Measurements from ENCODE around the gene TTLL9. TPM values are rescaled to one million over a fixed set of nuclear protein-coding genes. Genes with fewer than 3 reads are reported as not detected.

TTLL9 gene
- polyA plus RNA-seq, 4 donors, result 3.1 to 5.6 (median 3.2) TPM

DNA sequence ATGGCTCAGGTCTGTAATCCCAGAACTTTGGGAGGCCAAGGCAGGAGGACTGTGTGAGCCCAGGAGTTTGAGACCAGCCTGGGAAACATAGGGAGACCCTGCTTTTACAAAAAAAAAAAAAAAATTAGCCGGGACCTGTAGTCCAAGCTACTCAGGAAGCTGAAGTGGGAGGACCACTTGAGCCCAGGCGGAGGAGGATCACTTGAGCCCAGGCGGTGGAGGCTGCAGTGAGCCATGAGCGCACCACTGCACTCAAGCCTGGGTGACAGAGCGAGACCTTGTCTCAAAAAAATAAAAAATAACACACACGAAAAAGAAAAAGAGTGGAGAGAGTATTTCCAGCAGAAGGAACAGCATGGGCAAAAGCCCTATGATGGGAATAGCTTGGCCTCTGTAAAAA is 2.0 kb downstream of the TTLL9 start:
- DNase-seq (ENCODE audit: low read depth in 4 of 4, low spot score in 3 of 4), result no peak

- no peak for DNase-seq (ENCODE audit: low read depth in 4 of 4, low spot score in 3 of 4)
Observed at GRCh38 chr20:31875671-31876070, 5.2 kb downstream of the TTLL9 start.

DNA sequence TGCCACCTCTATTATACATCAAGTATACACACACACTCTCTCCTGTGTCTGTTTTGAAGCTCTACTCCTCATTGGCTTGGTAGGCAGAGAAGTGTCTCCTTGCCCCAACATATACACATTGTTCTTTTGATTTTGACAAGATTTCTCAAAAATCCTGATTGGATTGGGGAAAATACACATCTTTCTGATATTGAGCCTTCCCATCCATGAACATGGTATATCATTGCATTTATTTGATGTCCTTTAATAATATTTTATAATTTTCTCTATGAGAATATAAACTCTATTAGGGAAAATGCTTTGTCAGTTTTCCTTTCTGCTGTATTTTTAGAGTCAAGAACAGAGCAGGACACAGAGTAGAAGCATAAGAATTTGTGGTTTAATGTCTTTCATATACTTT is 7.2 kb downstream of the TTLL9 start:
- DNase-seq (ENCODE audit: low read depth in 4 of 4, low spot score in 3 of 4), result no peak

GRCh38 chr20:31879143-31879987 is 8.9 kb downstream of the TTLL9 start:
- peak; percentile 90 to 93 (median 92) for DNase-seq (ENCODE audit: low read depth in 4 of 4, low spot score in 3 of 4)

DNA sequence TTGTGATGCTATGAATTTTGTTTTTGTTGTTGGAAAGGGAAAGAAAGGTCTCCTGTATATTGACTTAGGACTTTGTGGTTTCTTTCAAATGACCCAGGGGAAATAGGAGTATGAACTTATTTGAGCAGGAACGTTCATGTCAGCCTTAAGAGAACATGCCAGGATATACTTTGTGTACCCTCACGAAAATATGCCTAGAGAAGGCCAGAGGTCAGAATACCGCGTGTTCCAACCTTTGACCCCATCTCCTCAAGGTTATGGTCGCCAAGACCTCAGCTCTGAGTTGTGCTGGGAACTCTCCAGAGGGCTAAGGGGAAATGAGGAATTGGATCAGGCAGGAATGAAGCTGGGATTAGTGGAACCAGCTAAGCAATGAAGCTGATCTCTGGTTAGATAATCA is 11.5 kb downstream of the TTLL9 start:
- no peak for DNase-seq (ENCODE audit: low read depth in 4 of 4, low spot score in 3 of 4)

GRCh38 chr20:31883829-31884228 is 13.4 kb downstream of the TTLL9 start:
- no peak for DNase-seq (ENCODE audit: low read depth in 4 of 4, low spot score in 3 of 4)

- no peak for DNase-seq (ENCODE audit: low read depth in 4 of 4, low spot score in 3 of 4)
Observed at GRCh38 chr20:31890646-31891045, 20.2 kb downstream of the TTLL9 start.

GRCh38 chr20:31894980-31895675 is 24.7 kb downstream of the TTLL9 start:
- DNase-seq (ENCODE audit: low read depth in 4 of 4, low spot score in 3 of 4), result peak in 2 of 4 donors; percentile 15 to 22

GRCh38 chr20:31896049-31896448 is 25.6 kb downstream of the TTLL9 start:
- no peak for DNase-seq (ENCODE audit: low read depth in 4 of 4, low spot score in 3 of 4)

- DNase-seq (ENCODE audit: low read depth in 4 of 4, low spot score in 3 of 4), result no peak
Observed at GRCh38 chr20:31897541-31897940, 27.1 kb downstream of the TTLL9 start.

GRCh38 chr20:31901615-31902014 is 31.2 kb downstream of the TTLL9 start:
- no peak for DNase-seq (ENCODE audit: low read depth in 4 of 4, low spot score in 3 of 4)

GRCh38 chr20:31903627-31904386 is 33.4 kb downstream of the TTLL9 start:
- DNase-seq (ENCODE audit: low read depth in 4 of 4, low spot score in 3 of 4), result no peak

DNA sequence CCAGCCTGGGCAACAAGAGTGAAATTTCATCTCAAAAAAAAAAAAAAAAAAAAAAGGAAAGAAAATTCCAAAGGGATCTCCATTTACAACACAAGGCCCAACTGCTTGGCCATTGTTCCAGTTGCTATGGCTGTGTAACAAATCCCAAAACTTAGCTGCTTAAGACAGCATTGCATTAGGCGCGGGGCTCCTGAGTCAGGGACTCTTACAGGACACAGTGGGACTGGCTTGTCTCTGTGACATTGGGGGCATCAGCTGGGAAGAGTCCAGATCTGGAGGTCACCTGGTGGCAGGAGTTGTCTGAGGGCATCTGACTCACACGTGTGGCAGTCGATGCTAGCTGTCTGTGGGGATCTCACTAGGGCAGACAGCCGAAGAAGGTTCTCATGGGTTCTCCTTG is 35.6 kb downstream of the TTLL9 start:
- no peak for DNase-seq (ENCODE audit: low read depth in 4 of 4, low spot score in 3 of 4)

- no peak for DNase-seq (ENCODE audit: low read depth in 4 of 4, low spot score in 3 of 4)
Observed at GRCh38 chr20:31907046-31907445, 36.6 kb downstream of the TTLL9 start.

DNA sequence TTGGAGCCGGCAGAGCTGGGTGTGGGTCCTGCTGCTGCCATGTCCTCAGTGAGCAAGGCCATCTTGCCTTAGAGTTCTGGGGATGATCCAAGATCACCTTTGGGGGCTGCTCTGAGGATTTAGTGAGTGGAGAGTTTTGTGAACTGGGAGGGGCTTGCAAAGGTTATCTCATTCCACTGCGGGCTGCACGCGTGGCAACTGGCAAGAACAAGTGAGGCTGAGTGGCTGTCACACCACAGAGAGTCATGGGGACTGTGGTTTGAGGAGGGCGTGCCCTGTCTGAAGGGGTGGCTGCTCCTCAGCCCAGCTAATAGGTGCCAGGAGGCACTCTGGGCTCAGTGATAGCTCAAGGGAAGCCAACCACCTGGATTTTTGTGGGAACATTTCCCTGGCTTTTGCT is 37.6 kb downstream of the TTLL9 start:
- DNase-seq (ENCODE audit: low read depth in 4 of 4, low spot score in 3 of 4), result no peak

DNA sequence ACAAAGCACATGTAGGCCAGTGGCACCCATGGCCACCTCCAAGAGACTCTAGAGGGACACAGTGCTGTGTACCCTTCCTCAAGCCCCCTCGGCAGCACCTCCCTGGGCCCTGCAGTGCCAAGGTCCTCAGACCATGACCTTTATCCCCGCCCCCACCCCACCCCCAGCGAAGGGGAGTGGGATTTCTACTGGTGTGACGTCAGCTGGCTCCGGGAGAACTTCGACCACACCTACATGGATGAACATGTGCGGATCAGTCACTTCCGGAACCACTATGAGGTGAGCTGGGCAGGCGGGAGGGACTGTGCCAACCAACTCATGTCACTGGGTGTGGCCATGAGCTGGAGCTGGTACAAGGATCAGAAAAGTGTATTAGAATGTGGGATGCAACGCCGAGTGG is 38.0 kb downstream of the TTLL9 start:
- no peak for DNase-seq (ENCODE audit: low read depth in 4 of 4, low spot score in 3 of 4)

- DNase-seq (ENCODE audit: low read depth in 4 of 4, low spot score in 3 of 4), result no peak
Observed at GRCh38 chr20:31909253-31910070, 39.0 kb downstream of the TTLL9 start.

- DNase-seq (ENCODE audit: low read depth in 4 of 4, low spot score in 3 of 4), result no peak
Observed at GRCh38 chr20:31910071-31910803, 39.8 kb downstream of the TTLL9 start.

GRCh38 chr20:31913431-31914157 is 43.2 kb downstream of the TTLL9 start:
- no peak for DNase-seq (ENCODE audit: low read depth in 4 of 4, low spot score in 3 of 4)
